Heart left ventricle (tissue), 16 donors: ENCODE measurements around the gene FRMD4B. TPM values are rescaled to one million over a fixed set of nuclear protein-coding genes. Genes with fewer than 3 reads are reported as not detected.
"Not testable (repeated sequence)": the region's sequence is repeated elsewhere in the genome, so short reads cannot be mapped to it uniquely, and the experiment has no call there.

Experiments used
- ATAC-seq, 4 donors: fragments of 200-7000 bp; cut with Tn5 transposase; one replicate each; pipeline ENCODE4 v1.9.1; 2020 to 2022; ENCODE audit warnings: moderate library complexity in 4 of 4, mild to moderate bottlenecking in 3 of 4, moderate number of reproducible peaks in 1 of 4
- DNase-seq, 5 donors: peaks; one replicate each; pipeline ENCODE4 v3.0.0-alpha.2; 2020
- H3K27ac ChIP-seq, 12 donors: fragments of 200-600 bp; sonication (generic) in 4 of 12; one replicate each; pipeline versions ENCODE4 v1.5.0 to v1.8.0; 2016 to 2022; ENCODE audit warnings: mild to moderate bottlenecking in 2 of 12
- H3K27me3 ChIP-seq, 9 donors: fragments of 200-600 bp; sonication (generic) in 2 of 9; one replicate each; pipeline versions ENCODE4 v1.5.1 to v1.8.0; 2016 to 2022; ENCODE audit warnings: mild to moderate bottlenecking in 3 of 9
- H3K36me3 ChIP-seq, 9 donors: fragments of 200-600 bp; sonication (generic) in 2 of 9; one replicate each; pipeline versions ENCODE4 v1.5.0 to v1.8.0; 2018 to 2022; ENCODE audit warnings: mild to moderate bottlenecking in 2 of 9
- H3K4me1 ChIP-seq, 12 donors: fragments of 200-600 bp; sonication (generic) in 4 of 12; one replicate each; pipeline versions ENCODE4 v1.5.0 to v1.8.0; 2016 to 2022; ENCODE audit warnings: mild to moderate bottlenecking in 3 of 12
- H3K4me3 ChIP-seq, 12 donors: fragments of 200-600 bp; sonication (generic) in 4 of 12; one replicate each; pipeline versions ENCODE4 v1.5.0 to v1.8.0; 2017 to 2022; ENCODE audit warnings: mild to moderate bottlenecking in 9 of 12, moderate library complexity in 4 of 12
- H3K9me3 ChIP-seq, 12 donors: fragments of 200-600 bp; sonication (generic) in 4 of 12; one replicate each; pipeline versions ENCODE4 v1.5.0 to v1.8.0; 2016 to 2022; ENCODE audit warnings: mild to moderate bottlenecking in 1 of 12
- POLR2A ChIP-seq, 2 donors: fragments of 450-650 bp; IDR thresholded peaks; one replicate each; pipeline ENCODE4 v1.6.1; 2017; ENCODE audit warnings: antibody characterized with exemption in 2 of 2, mild to moderate bottlenecking in 2 of 2, moderate library complexity in 2 of 2
- WGBS, 4 donors: extraction: QIAGEN DNeasy Blood & Tissue Kit in 2 of 4; methylation state at CpG; one replicate each; pipeline versions ENCODE4 v1.1.5 to v1.1.7; 2013 to 2018; 5-methylcytosine and 5-hydroxymethylcytosine counted together
- intact Hi-C, 10 donors: fragments of 100-400 bp; cut with DNase I; formaldehyde crosslinking; loops; one replicate each; pipeline versions ENCODE4 v1.11.1 to v1.14.2; 2022
- polyA plus RNA-seq, 2 donors: library from polyadenylated mRNA; stranded (reverse); fragments of 200-250 nt; gene quantifications; one replicate each; pipeline ENCODE4 v1.2.3, GENCODE V29; 2013
- total RNA-seq, 9 donors: library from RNA; depleted of rRNA in 2 of 9; stranded (reverse); fragments of >200 nt in 2 of 9; fragmentation: NEBNext Ultra II Directional in 3 of 9; extraction: Animal tissue kit (Norgen Biotek cat#: 25700) in 3 of 9; gene quantifications; one replicate each; pipeline versions ENCODE4 v1.1.0 to v1.2.4, GENCODE V29; 2016 to 2023
- TF ChIP-seq, protein P1 (sequence below), 12 donors: fragments of 200-600 bp; sonication (generic) in 4 of 12; IDR thresholded peaks; one replicate each; pipeline versions ENCODE4 v1.5.0 to v1.8.0; 2018 to 2022; ENCODE audit warnings: antibody characterized with exemption in 12 of 12, mild to moderate bottlenecking in 5 of 12
- donor health status: ischemic (EF 13 %, LVEDD 7.1; RV severe dilation, severe dysfunction).
- donor health status: healthy with polysubstance abuse.
- donor health status: DM: no; HTN: yes; CAD: no.
- donor health status: DM: no; HTN: no; CAD: no.
- donor health status: ischemic (EF 25% LVEDD 6.9; RV normal size, moderate dysfunction).
- donor health status: ischemic (EF 25% LVEDD 5.7; RV mildly dilated, moderate dysfunction).
- donor health status: healthy.
- donor health status: DM: yes; HTN: yes; CAD: no.
- donor health status: ischemic (EF 35%, LVEDD 5.7; RV mildly dilated, moderate dysfunction).
- donor health status: nonischemic (EF 11% LVEDD 7.7; RV severe dilation, severe dysfunction).
- donor health status: DM: yes; HTN: yes; CAD: no.
- donor health status: PGD.
- donor health status: ischemic (EF 29% LVEDD 5.4; RV normal size, mild dysfunction).
- donor health status: nonischemic (EF 23%, LVEDD 6.1; RV moderate dilation, normal function).

Gene FRMD4B
- total and polyA plus RNA-seq, 11 donors = 3.4 to 42.8 (median 10.9) TPM

DNA sequence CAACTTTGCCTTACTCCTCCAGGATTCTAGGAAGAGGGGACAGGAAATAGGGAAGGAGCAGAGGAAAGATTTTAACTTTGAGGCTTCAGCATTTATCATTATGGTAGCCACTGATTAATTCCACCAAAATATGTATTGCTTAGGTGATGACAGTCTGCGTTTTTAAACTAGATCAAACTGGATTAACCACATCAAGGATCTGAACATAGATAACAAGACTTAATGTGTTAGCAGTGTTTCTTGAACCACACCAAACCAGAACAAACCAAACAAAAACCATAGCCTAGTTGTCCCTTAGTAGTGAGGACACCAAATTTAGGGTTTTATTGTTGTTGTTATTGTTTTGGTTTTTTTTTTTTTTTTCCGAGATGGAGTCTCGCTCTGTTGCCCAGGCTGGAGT is 150.0 kb downstream of the FRMD4B start:
- Histone ChIP-seq H3K27me3 (no peaks in the 10 kb centered on the region), H3K4me1 (peaks cover 0 to 33% (median 8%) of the 10 kb centered on the region in 12 donors), H3K27ac (no peak overlapping the region), H3K4me3 (no peak overlapping the region), H3K36me3 (peaks cover 0 to 20% (median 10%) of the 10 kb centered on the region in 9 donors), H3K9me3 (no peaks in the 10 kb centered on the region)
- TF ChIP-seq POLR2A (IDR thresholded peaks at IDR 0.05) = no peak
- TF ChIP-seq, protein P1, sequence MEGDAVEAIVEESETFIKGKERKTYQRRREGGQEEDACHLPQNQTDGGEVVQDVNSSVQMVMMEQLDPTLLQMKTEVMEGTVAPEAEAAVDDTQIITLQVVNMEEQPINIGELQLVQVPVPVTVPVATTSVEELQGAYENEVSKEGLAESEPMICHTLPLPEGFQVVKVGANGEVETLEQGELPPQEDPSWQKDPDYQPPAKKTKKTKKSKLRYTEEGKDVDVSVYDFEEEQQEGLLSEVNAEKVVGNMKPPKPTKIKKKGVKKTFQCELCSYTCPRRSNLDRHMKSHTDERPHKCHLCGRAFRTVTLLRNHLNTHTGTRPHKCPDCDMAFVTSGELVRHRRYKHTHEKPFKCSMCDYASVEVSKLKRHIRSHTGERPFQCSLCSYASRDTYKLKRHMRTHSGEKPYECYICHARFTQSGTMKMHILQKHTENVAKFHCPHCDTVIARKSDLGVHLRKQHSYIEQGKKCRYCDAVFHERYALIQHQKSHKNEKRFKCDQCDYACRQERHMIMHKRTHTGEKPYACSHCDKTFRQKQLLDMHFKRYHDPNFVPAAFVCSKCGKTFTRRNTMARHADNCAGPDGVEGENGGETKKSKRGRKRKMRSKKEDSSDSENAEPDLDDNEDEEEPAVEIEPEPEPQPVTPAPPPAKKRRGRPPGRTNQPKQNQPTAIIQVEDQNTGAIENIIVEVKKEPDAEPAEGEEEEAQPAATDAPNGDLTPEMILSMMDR (IDR thresholded peaks at IDR 0.05) = no peak
- ATAC-seq (no peak), DNase-seq (no peak)
- intact Hi-C loops = no loop called here
- 81 to 90% (median 88%) methylated on average over 3 of the region's 3 CpGs for WGBS, 4 donors

DNA sequence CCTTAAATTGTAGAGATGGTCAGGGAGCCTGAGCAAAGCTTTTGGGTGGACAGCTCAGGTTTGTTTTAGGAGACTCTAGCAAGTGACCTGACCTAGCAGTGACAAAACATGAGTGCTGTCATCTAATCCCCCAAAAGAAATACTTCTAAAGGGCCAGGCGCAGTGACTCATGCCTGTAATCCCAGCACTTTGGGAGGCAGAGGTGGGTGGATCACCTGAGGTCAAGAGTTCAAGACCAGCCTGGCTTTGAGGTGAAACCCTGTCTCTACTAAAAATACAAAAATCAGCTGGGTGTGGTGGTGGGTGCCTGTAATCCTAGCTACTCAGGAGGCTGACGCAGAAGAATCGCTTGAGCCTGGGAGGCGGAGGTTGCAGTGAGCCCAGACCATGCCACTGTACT is 150.7 kb downstream of the FRMD4B start:
- H3K9me3 ChIP-seq, ATAC-seq, DNase-seq, H3K27ac ChIP-seq, H3K4me3 ChIP-seq, intact Hi-C loops, H3K27me3 ChIP-seq: not testable (repeated sequence)
- Histone ChIP-seq H3K36me3 (peaks cover 0 to 26% (median 10%) of the 10 kb centered on the region in 9 donors), H3K4me1 (peaks cover 0 to 32% (median 8%) of the 10 kb centered on the region in 12 donors)
- 94 to 98% (median 96%) methylated on average over 4 of the region's 4 CpGs for WGBS, 4 donors

DNA sequence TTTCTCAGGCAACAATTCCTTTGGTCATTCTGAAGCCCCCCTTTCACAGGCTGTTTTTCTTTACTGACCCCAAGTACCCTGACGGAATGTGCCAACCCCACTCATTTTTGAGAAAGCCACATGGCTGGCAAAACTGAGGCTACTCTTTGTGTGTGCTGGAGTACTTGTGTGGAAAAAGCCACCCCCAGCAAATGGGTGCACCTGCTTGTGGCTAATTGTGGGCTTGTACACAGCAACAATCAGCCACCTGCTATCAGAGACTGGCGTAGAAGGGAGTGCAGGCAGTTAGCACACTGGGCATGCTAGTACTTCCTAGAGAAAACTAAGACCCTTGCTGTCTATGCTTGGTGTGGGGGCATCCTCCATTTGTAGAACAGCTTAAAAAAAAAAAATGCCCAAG is 153.4 kb downstream of the FRMD4B start:
- Histone ChIP-seq H3K27ac (no peak overlapping the region), H3K4me3 (no peak overlapping the region), H3K4me1 (peaks cover 0 to 18% (median 4%) of the 10 kb centered on the region in 12 donors), H3K27me3 (no peaks in the 10 kb centered on the region), H3K36me3 (peaks cover 0 to 29% (median 10%) of the 10 kb centered on the region in 9 donors), H3K9me3 (no peaks in the 10 kb centered on the region)
- no peak for DNase-seq
- 92 to 100% (median 96%) methylated on average over 2 of the region's 2 CpGs for WGBS, 4 donors
- intact Hi-C loops = no loop called here
- ATAC-seq = no peak
- no peak for TF ChIP-seq POLR2A (IDR thresholded peaks at IDR 0.05)
- TF ChIP-seq, protein P1 (IDR thresholded peaks at IDR 0.05) = no peak

DNA sequence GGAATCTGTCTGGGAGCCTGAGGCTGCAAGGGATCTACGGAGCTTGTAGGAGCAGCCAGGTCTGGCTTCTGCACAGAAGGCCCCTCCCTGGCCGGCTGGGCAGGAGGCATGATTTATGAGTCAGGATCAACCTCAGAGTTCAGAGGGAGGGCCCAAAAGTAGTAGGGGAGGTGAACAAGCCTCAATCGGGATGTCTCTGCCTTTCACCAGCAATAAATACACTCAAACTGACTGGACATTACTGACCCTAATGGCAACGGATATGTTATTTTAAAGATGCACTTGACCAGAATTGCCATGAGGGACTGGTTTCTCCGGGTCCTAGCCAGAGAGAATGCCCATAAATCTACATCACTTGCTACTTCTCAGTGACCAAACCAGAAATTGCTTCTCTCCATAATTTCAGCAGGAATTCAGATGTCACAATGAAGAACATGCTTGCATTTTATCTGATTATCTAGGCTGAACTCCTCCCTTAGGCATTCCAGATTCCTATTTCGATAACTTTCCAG is 153.9 kb downstream of the FRMD4B start:
- DNase-seq (no peak), ATAC-seq (peak in 2 of 4 donors; percentile 42 to 56)
- intact Hi-C loops = no loop called here

More for the DNA sequence above, 153.9 kb downstream of the FRMD4B start:
- no peaks in the 10 kb centered on the region for H3K27me3 ChIP-seq
- H3K36me3 ChIP-seq = peaks cover 0 to 29% (median 10%) of the 10 kb centered on the region in 9 donors
- no peak overlapping the region for H3K27ac ChIP-seq
- peaks cover 0 to 15% (median under 1%) of the 10 kb centered on the region in 12 donors for H3K4me1 ChIP-seq
- TF ChIP-seq, protein P1 (IDR thresholded peaks at IDR 0.05) = no peak
- no peak for TF ChIP-seq POLR2A (IDR thresholded peaks at IDR 0.05)
- H3K9me3 ChIP-seq = no peaks in the 10 kb centered on the region
- H3K4me3 ChIP-seq = no peak overlapping the region
- 70 to 74% (median 73%) methylated on average over 6 of the region's 6 CpGs for whole genome bisulfite sequencing, 4 donors
